ENCODE results near the gene AGPAT3.

AGPAT3 gene

GRCh38 chr21:43971201-43971991, 106.4 kb downstream of the AGPAT3 start:
- 88 to 91% methylated on average over 26 to 29 of the region's 29 CpGs for WGBS, 2 experiments (ENCODE audit: insufficient coverage in 2 of 2)
- Histone ChIP-seq H3K4me3 (ENCODE audit: extremely low read depth, insufficient read depth, low read length, poor library complexity, severe bottlenecking) (no peak overlapping the region), H3K4me1 (ENCODE audit: control insufficient read depth, insufficient read depth, low read length, poor library complexity, severe bottlenecking) (no peaks in the 10 kb centered on the region), H3K36me3 (ENCODE audit: control insufficient read depth, insufficient read depth, low read length) (peaks cover 4% of the 10 kb centered on the region), H3K9me3 (ENCODE audit: control insufficient read depth, low read length) (no peaks in the 10 kb centered on the region), H3K27ac (ENCODE audit: low read depth, low read length, severe bottlenecking) (no peak overlapping the region)

- no peaks in the 10 kb centered on the region for H3K9me3 ChIP-seq (ENCODE audit: control insufficient read depth, low read length)
- no peak overlapping the region for H3K27ac ChIP-seq (ENCODE audit: low read depth, low read length, severe bottlenecking)
- H3K36me3 ChIP-seq (ENCODE audit: control insufficient read depth, insufficient read depth, low read length), result peaks cover 4% of the 10 kb centered on the region
- no peaks in the 10 kb centered on the region for H3K4me1 ChIP-seq (ENCODE audit: control insufficient read depth, insufficient read depth, low read length, poor library complexity, severe bottlenecking)
- 92 to 95% methylated on average over 7 to 10 of the region's 11 CpGs for WGBS, 2 experiments (ENCODE audit: insufficient coverage in 2 of 2)
- no peak overlapping the region for H3K4me3 ChIP-seq (ENCODE audit: extremely low read depth, insufficient read depth, low read length, poor library complexity, severe bottlenecking)
Observed at GRCh38 chr21:43971992-43972255, 106.9 kb downstream of the AGPAT3 start.

GRCh38 chr21:43972850-43973633, 108.0 kb downstream of the AGPAT3 start:
- peaks cover 4% of the 10 kb centered on the region for H3K36me3 ChIP-seq (ENCODE audit: control insufficient read depth, insufficient read depth, low read length)
- no peak overlapping the region for H3K4me3 ChIP-seq (ENCODE audit: extremely low read depth, insufficient read depth, low read length, poor library complexity, severe bottlenecking)
- no peaks in the 10 kb centered on the region for H3K9me3 ChIP-seq (ENCODE audit: control insufficient read depth, low read length)
- H3K4me1 ChIP-seq (ENCODE audit: control insufficient read depth, insufficient read depth, low read length, poor library complexity, severe bottlenecking), result no peaks in the 10 kb centered on the region
- WGBS, 2 experiments (ENCODE audit: insufficient coverage in 2 of 2), result 92 to 95% methylated on average over 26 to 27 of the region's 29 CpGs
- H3K27ac ChIP-seq (ENCODE audit: low read depth, low read length, severe bottlenecking), result no peak overlapping the region

GRCh38 chr21:43973634-43973955, 108.6 kb downstream of the AGPAT3 start:
- Histone ChIP-seq H3K4me1 (ENCODE audit: control insufficient read depth, insufficient read depth, low read length, poor library complexity, severe bottlenecking) (no peaks in the 10 kb centered on the region), H3K27ac (ENCODE audit: low read depth, low read length, severe bottlenecking) (no peak overlapping the region), H3K36me3 (ENCODE audit: control insufficient read depth, insufficient read depth, low read length) (peaks cover 4% of the 10 kb centered on the region), H3K9me3 (ENCODE audit: control insufficient read depth, low read length) (no peaks in the 10 kb centered on the region), H3K4me3 (ENCODE audit: extremely low read depth, insufficient read depth, low read length, poor library complexity, severe bottlenecking) (no peak overlapping the region)
- WGBS, 2 experiments (ENCODE audit: insufficient coverage in 2 of 2), result 92 to 97% methylated on average over 10 of the region's 12 CpGs

GRCh38 chr21:43974791-43975468, 109.9 kb downstream of the AGPAT3 start:
- Histone ChIP-seq H3K4me1 (ENCODE audit: control insufficient read depth, insufficient read depth, low read length, poor library complexity, severe bottlenecking) (no peaks in the 10 kb centered on the region), H3K27ac (ENCODE audit: low read depth, low read length, severe bottlenecking) (no peak overlapping the region), H3K4me3 (ENCODE audit: extremely low read depth, insufficient read depth, low read length, poor library complexity, severe bottlenecking) (no peak overlapping the region), H3K9me3 (ENCODE audit: control insufficient read depth, low read length) (no peaks in the 10 kb centered on the region), H3K36me3 (ENCODE audit: control insufficient read depth, insufficient read depth, low read length) (peaks cover 4% of the 10 kb centered on the region)
- WGBS, 2 experiments (ENCODE audit: insufficient coverage in 2 of 2), result 89 to 93% methylated on average over 16 of the region's 16 CpGs

GRCh38 chr21:43975469-43976098, 110.6 kb downstream of the AGPAT3 start:
- peaks cover 4% of the 10 kb centered on the region for H3K4me1 ChIP-seq (ENCODE audit: control insufficient read depth, insufficient read depth, low read length, poor library complexity, severe bottlenecking)
- no peak overlapping the region for H3K4me3 ChIP-seq (ENCODE audit: extremely low read depth, insufficient read depth, low read length, poor library complexity, severe bottlenecking)
- H3K36me3 ChIP-seq (ENCODE audit: control insufficient read depth, insufficient read depth, low read length), result peaks cover 4% of the 10 kb centered on the region
- WGBS, 2 experiments (ENCODE audit: insufficient coverage in 2 of 2), result 6 to 9% methylated on average over 14 to 15 of the region's 24 CpGs
- H3K27ac ChIP-seq (ENCODE audit: low read depth, low read length, severe bottlenecking), result no peak overlapping the region
- H3K9me3 ChIP-seq (ENCODE audit: control insufficient read depth, low read length), result no peaks in the 10 kb centered on the region

GRCh38 chr21:43976661-43977060, 111.6 kb downstream of the AGPAT3 start:
- no peaks in the 10 kb centered on the region for H3K36me3 ChIP-seq (ENCODE audit: control insufficient read depth, insufficient read depth, low read length)
- WGBS, 2 experiments (ENCODE audit: insufficient coverage in 2 of 2), result 92 to 94% methylated on average over 6 to 7 of the region's 9 CpGs
- H3K4me3 ChIP-seq (ENCODE audit: extremely low read depth, insufficient read depth, low read length, poor library complexity, severe bottlenecking), result no peak overlapping the region
- H3K9me3 ChIP-seq (ENCODE audit: control insufficient read depth, low read length), result no peaks in the 10 kb centered on the region
- no peak overlapping the region for H3K27ac ChIP-seq (ENCODE audit: low read depth, low read length, severe bottlenecking)
- peaks cover 11% of the 10 kb centered on the region for H3K4me1 ChIP-seq (ENCODE audit: control insufficient read depth, insufficient read depth, low read length, poor library complexity, severe bottlenecking)

- Histone ChIP-seq H3K36me3 (ENCODE audit: control insufficient read depth, insufficient read depth, low read length) (no peaks in the 10 kb centered on the region), H3K4me1 (ENCODE audit: control insufficient read depth, insufficient read depth, low read length, poor library complexity, severe bottlenecking) (peaks cover 11% of the 10 kb centered on the region), H3K9me3 (ENCODE audit: control insufficient read depth, low read length) (no peaks in the 10 kb centered on the region), H3K4me3 (ENCODE audit: extremely low read depth, insufficient read depth, low read length, poor library complexity, severe bottlenecking) (no peak overlapping the region), H3K27ac (ENCODE audit: low read depth, low read length, severe bottlenecking) (no peak overlapping the region)
- WGBS, 2 experiments (ENCODE audit: insufficient coverage in 2 of 2), result 92 to 97% methylated on average over 6 to 7 of the region's 10 CpGs
Observed at GRCh38 chr21:43978060-43978459, 113.0 kb downstream of the AGPAT3 start.

- Histone ChIP-seq H3K4me1 (ENCODE audit: control insufficient read depth, insufficient read depth, low read length, poor library complexity, severe bottlenecking) (peaks cover 11% of the 10 kb centered on the region), H3K9me3 (ENCODE audit: control insufficient read depth, low read length) (no peaks in the 10 kb centered on the region), H3K27ac (ENCODE audit: low read depth, low read length, severe bottlenecking) (no peak overlapping the region), H3K4me3 (ENCODE audit: extremely low read depth, insufficient read depth, low read length, poor library complexity, severe bottlenecking) (no peak overlapping the region), H3K36me3 (ENCODE audit: control insufficient read depth, insufficient read depth, low read length) (no peaks in the 10 kb centered on the region)
- WGBS, 2 experiments (ENCODE audit: insufficient coverage in 2 of 2), result 89 to 91% methylated on average over 7 of the region's 7 CpGs
Observed at GRCh38 chr21:43979654-43980053, 114.6 kb downstream of the AGPAT3 start.

GRCh38 chr21:43981151-43981870, 116.3 kb downstream of the AGPAT3 start:
- 86 to 89% methylated on average over 18 to 23 of the region's 26 CpGs for WGBS, 2 experiments (ENCODE audit: insufficient coverage in 2 of 2)
- H3K36me3 ChIP-seq (ENCODE audit: control insufficient read depth, insufficient read depth, low read length), result no peaks in the 10 kb centered on the region
- H3K27ac ChIP-seq (ENCODE audit: low read depth, low read length, severe bottlenecking), result no peak overlapping the region
- no peak overlapping the region for H3K4me3 ChIP-seq (ENCODE audit: extremely low read depth, insufficient read depth, low read length, poor library complexity, severe bottlenecking)
- peaks cover 11% of the 10 kb centered on the region for H3K4me1 ChIP-seq (ENCODE audit: control insufficient read depth, insufficient read depth, low read length, poor library complexity, severe bottlenecking)
- no peaks in the 10 kb centered on the region for H3K9me3 ChIP-seq (ENCODE audit: control insufficient read depth, low read length)
